H4 (cell line): Measurements from ENCODE around the gene RAC3. TPM values are rescaled to one million over a fixed set of nuclear protein-coding genes. Genes with fewer than 3 reads are reported as not detected.

Source experiments
- DNase-seq: peaks from one replicate; pipeline ENCODE4 v3.0.0-alpha.2; 2015; ENCODE audit warnings: low spot score
- total RNA-seq: library from RNA; depleted of rRNA; stranded (reverse); fragments of >200 nt; shearing (Covaris generic); gene quantifications from 2 replicates; pipeline ENCODE4 v1.2.3, GENCODE V29; 2014; rRNA removed

RAC3 gene
- 15.1 and 21.6 TPM in 2 replicates for total RNA-seq

GRCh38 chr17:82031303-82031884 is at the start of gene RAC3:
Gene RAC3 (plus strand): TSS chr17:82031678. CDS start chr17:82031762, 84 bp downstream.
- DNase-seq, result no peak

- no peak for DNase-seq
These were observed 48.4 kb upstream of the RAC3 start for GRCh38 chr17:81983011-81983638.

- no peak for DNase-seq
These were observed 47.7 kb upstream of the RAC3 start for GRCh38 chr17:81983639-81984373.

- DNase-seq, result no peak
These were observed 46.6 kb upstream of the RAC3 start for GRCh38 chr17:81984773-81985410.

GRCh38 chr17:81986606-81987005 is 44.9 kb upstream of the RAC3 start:
- no peak for DNase-seq

- DNase-seq, result no peak
These were observed 44.2 kb upstream of the RAC3 start for GRCh38 chr17:81987161-81987770.

GRCh38 chr17:81990836-81991683 is 40.4 kb upstream of the RAC3 start:
- no peak for DNase-seq

- DNase-seq, result peak; percentile 91
These were observed 39.7 kb upstream of the RAC3 start for GRCh38 chr17:81991684-81992305.

- no peak for DNase-seq
These were observed 39.0 kb upstream of the RAC3 start for GRCh38 chr17:81992306-81993102.

- no peak for DNase-seq
These were observed 37.5 kb upstream of the RAC3 start for GRCh38 chr17:81993729-81994592.

- DNase-seq, result no peak
These were observed 36.6 kb upstream of the RAC3 start for GRCh38 chr17:81994593-81995462.

GRCh38 chr17:81995463-81996231 is 35.8 kb upstream of the RAC3 start:
- no peak for DNase-seq

- DNase-seq, result no peak
These were observed 35.2 kb upstream of the RAC3 start for GRCh38 chr17:81996232-81996756.

- DNase-seq, result no peak
These were observed 34.6 kb upstream of the RAC3 start for GRCh38 chr17:81996757-81997441.

GRCh38 chr17:81998212-81998611 is 33.3 kb upstream of the RAC3 start:
- no peak for DNase-seq
